GM21381 (cell line): ENCODE data around the gene SP140.

Source experiments
- ATAC-seq: cut with Tn5 transposase; IDR thresholded peaks from one replicate; pipeline ENCODE4 v1.9.1; 2021; ENCODE audit warnings: mild to moderate bottlenecking, moderate library complexity; ENCODE audit not compliant: unreplicated experiment

Gene SP140

GRCh38 chr2:230360028-230360427 lies 134.5 kb downstream of the SP140 start:
- ATAC-seq = no peak

GRCh38 chr2:230362030-230362691 lies 136.6 kb downstream of the SP140 start:
- no peak for ATAC-seq
